NOMO-1 treated with DMSO at 0.1 percent for 48 hours (cell line): ENCODE data around the gene PKN1.

Experiments
- DNase-seq: peaks from one replicate; lab custom pipeline; 2025; ENCODE audit not compliant: unreplicated experiment; lab: John Stamatoyannopoulos, UW

Gene PKN1

GRCh38 chr19:14512406-14512961 is 79.4 kb downstream of the PKN1 start:
- no peak for DNase-seq

GRCh38 chr19:14514215-14514863 is 81.2 kb downstream of the PKN1 start:
- no peak for DNase-seq

GRCh38 chr19:14515501-14516047 is 82.5 kb downstream of the PKN1 start:
- no peak for DNase-seq

GRCh38 chr19:14516048-14516534 is 83.0 kb downstream of the PKN1 start:
- no peak for DNase-seq

- no peak for DNase-seq
These were observed 83.8 kb downstream of the PKN1 start for GRCh38 chr19:14516746-14517438.

GRCh38 chr19:14517446-14517839 is 84.3 kb downstream of the PKN1 start:
- no peak for DNase-seq

- peak; percentile 75 for DNase-seq
These were observed 84.9 kb downstream of the PKN1 start, which contains the start of gene DNAJB1 for GRCh38 chr19:14517840-14518505. DNAJB1 (minus strand) TSS chr19:14518397; CDS start chr19:14518349, 48 bp downstream.

GRCh38 chr19:14519245-14519859 is 86.2 kb downstream of the PKN1 start:
- no peak for DNase-seq

- no peak for DNase-seq
These were observed 86.8 kb downstream of the PKN1 start for GRCh38 chr19:14519860-14520407.

GRCh38 chr19:14520543-14520942 is 87.4 kb downstream of the PKN1 start:
- no peak for DNase-seq
